ENCODE results near the gene OPA3.
"Not testable (repeated sequence)": the region's sequence is repeated elsewhere in the genome, so short reads cannot be mapped to it uniquely, and the experiment has no call there.

Gene OPA3
- total RNA-seq = 9.6 to 42.3 (median 29.2) reads per million in 18 experiments

DNA sequence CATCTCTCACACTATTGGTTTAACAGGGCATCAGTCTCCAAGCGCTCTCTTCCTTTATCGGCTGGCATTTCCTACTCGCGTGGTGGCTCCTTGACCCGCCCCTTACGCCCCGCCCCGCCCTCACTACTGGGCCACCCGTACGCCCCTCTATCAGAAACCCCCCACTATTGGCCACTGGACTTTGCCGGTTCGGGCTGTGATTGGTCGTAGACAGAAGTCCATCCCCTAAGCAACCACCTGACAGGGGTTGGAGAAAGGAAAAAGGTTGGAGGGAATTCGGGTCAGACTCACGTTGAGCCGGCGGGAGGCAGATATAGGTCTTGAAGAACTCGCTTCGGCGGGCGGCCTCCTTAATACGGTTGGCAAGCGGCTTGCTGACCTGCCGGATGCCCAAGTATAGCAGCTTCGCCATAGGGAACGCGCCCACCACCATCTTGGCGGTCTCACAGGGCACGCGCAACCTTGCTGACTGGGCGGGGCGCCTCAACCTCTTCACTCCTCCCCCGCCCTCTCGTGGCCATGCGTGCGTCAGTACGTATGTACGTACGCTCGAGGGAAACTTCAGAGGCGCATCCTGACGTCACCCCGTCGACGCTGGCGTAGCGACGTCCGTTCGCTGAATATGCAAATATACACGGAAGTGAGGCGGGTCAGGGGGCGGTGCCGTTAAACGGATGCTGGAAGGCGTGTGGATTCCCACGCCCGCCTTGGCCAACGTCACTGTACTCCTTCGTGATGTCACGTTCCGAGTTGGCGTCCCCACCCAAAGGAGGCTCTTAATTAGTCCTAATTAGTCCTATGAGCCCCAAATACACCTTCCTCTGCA, at the start of gene OPA3:
OPA3 (minus strand) TSS at position 471 of the 826 bp plus-strand sequence; CDS start at position 433, 38 bp downstream.
- DNase-seq = peak; percentile 100

DNA sequence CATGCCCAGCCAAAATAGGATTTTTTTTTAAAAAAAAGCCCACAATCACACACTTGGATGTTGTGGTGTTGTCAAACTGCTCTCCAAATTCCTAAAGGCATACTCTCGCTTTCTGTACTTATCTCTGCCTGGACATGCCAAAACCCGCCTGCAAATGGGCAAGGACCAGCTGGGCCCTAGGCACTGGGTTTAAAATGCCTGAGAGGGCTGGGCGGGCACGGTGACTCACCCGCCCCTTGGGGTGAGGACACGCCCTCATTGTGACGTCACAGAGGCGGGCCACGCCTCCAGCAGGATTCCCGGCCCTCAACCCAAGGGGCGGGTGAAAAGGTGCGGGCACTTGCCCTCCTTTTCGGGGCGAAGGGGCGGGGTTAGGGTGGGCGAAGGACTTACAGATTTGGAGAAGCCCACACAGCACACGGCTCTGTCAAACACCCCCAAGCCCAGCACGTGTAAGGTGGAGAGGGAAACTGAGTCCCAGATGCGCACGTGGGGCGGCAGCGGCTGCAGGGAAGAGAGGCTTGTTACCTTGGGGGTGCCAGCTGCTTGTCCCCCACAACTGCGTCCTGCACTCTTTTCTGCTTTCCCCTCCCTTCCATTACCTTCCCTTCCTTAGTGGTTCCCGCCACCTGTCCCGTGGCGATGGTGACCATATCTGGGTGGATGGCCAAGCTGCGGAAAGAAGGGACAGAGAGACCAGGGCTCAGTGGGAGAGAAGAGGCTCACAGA, 48.0 kb upstream of the OPA3 start:
- DNase-seq = peak; percentile 19 to 23

DNA sequence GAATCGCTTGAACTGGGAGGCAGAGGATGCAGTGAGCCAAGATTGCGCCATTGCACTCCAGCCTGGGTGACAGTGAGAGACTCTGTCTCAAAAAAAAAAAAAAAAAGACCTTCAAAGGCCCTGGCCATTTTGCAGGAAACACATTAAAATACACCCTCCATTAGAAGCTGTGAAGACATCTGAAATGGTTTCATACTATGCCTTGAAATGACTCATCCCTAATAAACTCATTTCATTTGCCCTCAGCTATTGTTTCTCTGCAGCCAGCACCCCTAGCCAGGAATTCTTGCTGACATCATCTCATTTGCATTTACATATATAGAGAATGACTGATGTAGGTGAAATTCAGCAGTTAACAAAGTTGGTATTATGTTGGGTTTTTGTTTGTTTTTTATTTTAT, 45.9 kb upstream of the OPA3 start:
- no peak for DNase-seq

DNA sequence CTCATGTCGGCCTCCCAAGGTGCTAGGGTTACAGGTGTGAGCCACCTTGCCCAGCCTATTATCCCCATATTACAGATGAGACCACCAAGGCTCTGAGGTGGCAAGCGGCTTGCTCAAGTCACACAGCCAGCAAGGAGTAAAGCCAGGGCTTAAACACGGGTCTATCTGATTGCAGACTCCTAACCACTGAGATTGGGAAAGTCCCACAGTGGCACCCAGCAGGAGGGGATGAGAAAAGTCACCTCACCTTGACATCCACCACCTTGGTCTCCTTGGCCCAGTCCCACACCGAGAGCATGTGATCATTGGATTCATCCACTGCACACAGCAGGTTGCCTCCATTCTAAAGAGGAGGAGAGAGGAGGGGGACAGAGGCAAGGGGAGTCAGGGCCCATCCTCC, 45.1 kb upstream of the OPA3 start:
- DNase-seq = no peak

DNA sequence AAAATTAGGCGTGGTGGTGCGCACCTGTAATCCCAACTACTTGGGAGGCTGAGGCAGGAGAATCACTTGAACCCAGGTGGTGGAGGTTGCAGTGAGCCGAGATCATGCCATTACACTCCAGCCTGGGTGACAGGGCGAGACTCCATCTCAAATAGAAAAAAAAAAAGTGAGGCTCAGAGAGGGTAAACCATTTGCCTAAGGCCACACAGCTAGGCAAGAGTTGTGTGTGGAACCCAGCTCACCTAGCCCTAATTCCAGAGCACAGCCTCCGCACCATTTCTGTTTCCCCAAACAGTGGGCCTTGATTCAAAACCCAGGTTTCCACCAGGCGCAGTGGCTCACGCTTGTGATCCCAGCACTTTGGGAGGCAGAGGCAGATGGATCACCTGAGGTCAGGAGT, 43.6 kb upstream of the OPA3 start:
- DNase-seq = not testable (repeated sequence)

DNA sequence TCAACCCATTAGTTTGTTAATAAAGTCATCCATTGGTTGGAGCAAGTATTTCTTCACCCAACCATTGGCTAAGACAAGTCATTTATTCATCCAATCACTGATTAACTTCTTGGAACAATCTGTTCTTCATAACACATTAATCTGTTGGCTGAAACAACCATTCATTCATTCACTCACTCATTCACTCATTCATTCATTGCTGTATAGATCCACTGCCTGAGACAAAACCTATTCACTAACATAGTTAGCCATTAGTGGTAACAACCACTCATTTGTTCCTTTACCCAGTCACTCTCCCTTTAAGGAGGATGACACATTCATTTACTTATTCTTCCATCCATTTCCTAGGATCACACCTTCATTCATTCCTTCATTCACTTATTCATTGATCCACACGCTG, 39.4 kb upstream of the OPA3 start:
- DNase-seq = no peak

DNA sequence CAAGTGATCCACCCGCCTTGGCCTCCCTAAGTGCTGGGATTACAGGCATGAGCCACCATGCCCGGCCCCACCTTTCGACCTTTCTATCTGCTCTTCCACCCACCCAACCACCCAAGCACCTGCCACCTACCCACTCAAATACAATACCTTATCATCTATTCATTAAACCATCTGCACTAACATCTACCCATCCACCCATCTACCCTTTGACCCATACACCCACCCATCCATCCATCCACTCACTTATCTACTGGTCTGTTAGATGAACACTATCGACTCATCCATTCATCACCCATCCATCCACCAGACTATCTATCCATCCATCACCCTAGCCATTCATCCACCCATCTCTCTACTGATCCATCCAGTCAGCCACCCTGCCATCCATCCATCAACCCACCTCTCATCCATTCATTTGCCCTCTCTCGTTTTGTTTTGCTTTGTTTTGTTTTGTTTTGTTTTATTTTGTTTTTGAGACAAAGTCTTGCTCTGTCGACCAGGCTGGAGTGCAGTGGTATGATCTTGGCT, 37.4 kb upstream of the OPA3 start:
- no peak for DNase-seq

DNA sequence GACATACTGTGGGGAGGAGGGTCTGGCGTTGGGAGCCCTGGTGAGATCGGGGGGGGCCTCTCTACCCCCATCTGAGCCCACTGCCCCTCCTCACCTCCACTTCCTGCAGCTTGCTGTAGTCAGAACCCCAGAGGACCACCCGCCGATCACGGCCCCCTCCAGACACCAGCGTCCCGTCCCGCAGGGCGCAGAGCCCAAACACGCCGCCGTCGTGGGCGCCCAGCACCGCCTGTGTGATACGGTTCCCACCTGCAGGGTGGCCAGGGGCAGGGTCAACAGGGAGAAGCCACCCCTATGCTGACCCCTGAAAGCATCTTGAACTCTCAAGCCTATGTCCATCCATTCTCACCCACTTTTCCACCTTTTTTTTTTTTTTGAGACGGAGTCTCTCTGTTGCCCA, 36.8 kb upstream of the OPA3 start:
- no peak for DNase-seq

DNA sequence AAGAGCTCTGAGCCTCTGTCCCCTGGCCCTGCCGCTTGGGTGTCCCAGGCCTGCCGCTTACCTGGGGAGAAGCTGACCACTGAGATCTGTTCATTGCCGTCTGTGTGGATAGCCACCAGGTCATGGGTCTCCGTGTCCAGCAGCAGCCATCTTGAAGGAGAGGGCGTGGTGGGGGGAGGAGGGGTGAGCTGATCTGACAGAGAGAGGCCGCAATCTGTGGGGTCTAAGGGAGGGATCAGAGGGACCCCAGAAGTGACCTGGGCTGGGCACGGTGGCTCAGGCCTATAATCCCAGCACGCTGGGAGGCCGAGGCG, 32.1 kb upstream of the OPA3 start:
- DNase-seq = no peak

DNA sequence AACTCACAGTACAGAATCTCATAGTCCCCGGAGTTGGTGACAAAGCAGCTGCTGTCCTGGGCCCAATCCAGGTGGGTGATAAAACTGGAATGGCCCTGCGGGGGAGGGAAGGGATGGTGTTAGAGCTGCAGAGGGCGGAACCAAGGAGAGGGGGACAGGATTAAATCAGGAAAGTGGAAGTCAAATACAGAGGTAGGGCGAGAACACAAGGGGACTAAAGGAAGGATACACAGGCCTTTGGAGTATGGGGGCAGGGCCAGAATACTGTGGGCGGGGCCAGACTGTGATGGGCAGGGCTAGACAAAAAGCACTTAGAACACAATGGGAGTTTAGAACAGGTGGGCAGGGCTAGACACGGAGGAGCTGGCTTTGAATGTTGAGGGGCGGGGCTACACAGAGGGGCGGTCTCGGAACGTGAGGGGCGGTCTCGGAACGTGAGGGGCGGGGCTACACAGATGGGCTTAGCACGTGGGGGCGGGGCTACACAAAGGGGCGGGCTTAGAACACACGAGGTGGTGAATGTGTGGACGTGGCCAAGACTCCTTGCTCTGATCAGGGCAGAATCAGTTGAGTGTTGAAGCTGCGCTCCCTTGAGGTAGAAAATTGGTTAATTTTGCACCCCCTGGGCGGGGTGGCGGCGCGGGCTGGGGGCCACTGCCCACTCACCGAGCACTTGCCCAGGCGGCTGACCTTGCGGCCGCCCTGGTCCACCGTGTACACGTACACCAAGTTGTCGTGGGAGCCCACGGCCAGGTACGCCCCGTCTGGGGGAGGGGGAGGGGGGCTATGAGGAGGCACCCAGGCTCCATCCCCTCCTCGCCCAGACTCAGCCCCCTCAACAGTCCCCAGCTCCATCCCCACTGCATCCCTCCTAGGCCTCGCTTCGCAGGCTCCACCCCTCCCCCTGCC, 31.4 kb upstream of the OPA3 start:
- DNase-seq = peak in 1 of 2 donors; percentile 55

DNA sequence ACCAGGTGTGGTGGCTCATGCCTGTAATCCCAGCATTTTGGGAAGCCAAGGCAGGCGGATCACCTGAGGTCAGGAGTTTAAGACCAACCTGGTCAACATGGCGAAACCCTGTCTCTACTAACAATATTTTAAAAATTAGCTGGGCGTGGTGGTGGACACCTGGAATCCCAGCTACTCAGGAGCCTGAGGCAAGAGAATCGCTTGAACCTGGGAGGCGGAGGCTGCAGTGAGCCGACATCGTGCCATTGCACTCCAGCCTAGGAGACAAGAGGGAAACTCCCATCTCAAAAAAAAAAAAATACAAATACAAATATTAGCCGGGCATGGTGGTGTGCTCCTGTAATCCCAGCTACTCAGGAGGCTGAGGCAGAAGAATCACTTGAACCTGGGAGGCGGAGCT, 30.5 kb upstream of the OPA3 start:
- DNase-seq = not testable (repeated sequence)

DNA sequence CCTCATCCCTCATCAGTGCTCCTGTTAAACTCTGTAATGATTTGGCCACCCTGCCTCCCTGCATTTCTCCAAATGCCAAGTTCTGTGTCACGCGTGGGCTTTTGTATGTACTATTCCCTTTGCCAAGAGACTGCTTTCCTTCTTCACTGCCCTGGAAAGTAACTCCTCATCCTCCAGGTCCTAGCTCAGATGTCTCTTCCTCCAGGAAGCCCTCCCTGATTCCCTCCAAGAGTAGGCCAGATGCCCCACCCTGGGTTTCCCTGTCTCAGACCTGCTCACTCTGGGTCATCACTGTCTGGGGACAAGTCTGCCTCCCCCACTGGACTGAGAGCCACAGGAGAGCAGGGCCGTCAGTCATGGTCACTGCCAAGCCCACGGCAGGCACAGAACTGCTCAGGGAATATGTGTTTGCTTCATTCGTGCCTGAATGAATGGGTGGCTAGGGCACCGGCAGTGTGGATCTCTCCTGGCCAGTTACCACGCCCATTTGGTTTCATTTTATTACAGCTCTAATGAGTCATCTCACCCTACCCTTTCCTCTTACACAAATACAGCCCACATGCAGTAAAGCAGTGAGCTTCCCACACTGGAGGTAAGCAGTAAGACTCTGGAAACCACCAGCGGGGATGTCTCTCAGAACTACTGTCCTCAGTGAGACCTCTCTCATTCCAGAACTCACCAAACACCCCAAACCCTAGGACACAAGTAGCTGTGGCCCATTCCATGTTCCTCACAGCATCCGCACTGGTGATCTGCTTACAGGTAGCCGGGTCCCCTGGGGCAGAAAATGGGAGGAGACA, 29.5 kb upstream of the OPA3 start:
- peak; percentile 86 to 88 for DNase-seq

DNA sequence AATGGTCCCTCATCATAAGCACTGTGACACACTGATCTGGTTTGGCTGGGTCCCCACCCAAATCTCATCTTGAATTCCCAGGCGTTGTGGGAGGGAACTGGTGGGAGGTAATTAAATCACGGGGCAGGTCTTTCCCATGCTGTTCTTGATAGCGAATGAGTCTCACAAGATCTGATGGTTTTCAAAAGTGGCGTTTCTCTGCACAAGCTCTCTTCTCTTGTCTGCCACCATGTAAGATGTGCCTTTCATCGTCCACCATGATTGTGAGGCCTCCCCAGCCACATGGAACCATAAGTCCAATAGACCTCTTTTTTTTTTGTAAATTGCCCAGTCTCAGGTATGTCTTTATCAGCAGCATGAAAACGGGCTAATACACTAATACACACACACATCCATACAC, 24.3 kb upstream of the OPA3 start:
- DNase-seq = no peak

DNA sequence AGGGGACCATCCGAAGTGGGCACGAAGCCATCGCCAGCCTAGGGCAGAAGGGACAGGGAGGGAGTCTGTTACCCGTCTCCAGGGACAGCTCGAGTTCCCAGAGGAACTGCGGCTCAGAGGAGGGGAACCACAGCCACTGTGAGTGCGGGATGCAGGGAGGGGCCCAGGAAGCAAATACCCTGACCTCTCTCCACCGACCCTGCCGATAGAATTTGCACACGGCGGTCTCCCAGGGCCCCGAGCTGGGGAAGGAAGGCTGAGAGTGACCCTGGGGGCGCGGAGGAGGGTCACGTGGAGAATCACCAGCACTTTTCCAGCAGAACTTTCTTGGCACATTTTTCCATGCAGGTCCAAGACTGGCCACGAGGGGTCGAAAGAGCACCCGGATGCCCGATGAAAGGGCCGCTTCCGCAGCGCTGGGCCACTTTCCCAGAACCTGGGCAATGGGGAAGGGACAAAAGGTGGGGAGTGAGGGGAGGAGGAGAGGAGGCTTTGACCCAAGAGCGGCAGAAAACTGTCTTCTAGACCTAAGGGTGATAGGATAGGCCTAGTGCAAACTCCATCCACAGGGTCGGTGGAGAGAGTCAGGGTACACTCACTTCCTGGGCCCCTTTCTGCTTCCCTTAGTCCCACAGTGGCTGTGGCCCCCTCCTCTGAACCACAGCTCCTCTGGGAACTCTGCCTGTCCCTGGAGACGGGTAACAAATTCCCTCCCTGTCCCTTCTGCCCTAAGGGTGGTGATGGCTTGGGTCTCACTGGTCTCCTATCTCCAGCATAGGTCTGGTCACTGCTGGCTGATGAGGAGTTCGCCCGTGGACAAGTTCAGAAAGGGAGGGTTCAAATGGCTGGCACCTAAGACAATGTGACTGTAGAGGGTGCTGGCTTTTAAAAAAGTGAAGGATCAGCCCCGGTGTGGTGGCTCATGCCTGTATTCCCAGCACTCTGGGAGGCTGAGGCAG, 22.7 kb upstream of the OPA3 start:
- DNase-seq = peak; percentile 33 to 57

DNA sequence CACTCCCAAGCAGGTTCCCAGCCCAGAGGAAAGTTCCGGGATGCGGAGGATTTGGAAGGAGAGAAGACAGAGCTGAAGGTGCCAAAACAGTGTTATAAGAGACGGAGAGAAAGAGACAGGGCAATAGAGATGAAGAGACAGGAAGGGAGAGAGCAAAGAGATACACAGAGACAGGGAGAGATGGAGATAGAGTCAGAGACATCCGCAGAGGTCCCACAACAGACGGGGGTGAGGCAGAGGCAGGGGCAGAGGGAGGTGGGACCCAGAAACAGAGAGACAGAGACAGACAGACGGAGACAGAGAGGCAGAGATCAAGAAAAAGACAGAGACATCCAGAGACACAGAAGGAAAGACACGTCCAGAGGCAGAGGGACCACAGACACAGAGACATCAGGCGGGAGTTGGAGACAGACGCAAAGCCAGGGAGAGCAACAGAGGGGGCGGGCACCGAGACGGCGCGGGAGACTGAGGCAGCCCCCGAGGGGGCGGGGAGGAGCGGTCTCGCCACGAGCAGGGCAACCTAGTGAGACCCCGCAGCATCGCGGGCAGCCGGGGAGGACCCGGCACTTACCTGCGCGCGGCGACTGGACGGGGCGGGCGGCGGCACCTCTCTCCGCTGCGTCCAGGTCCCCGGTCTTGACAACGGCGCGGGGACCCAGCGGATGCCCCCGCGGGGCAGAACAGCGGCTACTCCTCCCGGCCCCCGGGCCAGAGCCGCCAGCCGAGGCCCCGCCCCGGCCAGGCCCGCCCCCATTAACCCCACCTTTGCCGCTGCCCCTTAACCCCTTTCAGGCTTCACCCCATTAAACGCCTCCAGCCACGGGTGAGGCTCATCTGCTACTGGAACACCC, 17.1 kb upstream of the OPA3 start, which contains the start of gene GPR4:
GPR4 (minus strand) TSS at position 689 of the 851 bp plus-strand sequence. CDS start 10,346 bp downstream, outside the sequence.
- no peak for DNase-seq

DNA sequence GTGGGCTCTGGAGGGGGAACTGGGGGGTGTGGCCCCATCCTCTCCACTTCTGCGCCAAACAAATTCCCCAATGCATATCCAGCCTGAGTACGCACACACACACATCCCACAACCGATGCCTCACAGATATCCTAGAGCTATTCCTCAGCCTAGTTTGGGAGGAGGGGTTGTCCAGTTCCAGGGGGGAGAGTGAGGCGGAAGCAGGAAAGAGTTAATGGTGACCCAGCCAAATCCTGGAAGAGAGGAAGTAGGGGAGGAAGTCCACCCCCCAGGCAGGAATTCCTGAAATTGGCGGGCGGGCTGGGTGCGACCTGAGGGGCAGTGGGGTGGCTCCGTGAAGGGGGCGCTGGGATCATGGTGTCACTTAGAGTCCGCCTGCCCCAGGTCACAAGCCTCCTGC, 16.5 kb upstream of the OPA3 start:
- DNase-seq = no peak

DNA sequence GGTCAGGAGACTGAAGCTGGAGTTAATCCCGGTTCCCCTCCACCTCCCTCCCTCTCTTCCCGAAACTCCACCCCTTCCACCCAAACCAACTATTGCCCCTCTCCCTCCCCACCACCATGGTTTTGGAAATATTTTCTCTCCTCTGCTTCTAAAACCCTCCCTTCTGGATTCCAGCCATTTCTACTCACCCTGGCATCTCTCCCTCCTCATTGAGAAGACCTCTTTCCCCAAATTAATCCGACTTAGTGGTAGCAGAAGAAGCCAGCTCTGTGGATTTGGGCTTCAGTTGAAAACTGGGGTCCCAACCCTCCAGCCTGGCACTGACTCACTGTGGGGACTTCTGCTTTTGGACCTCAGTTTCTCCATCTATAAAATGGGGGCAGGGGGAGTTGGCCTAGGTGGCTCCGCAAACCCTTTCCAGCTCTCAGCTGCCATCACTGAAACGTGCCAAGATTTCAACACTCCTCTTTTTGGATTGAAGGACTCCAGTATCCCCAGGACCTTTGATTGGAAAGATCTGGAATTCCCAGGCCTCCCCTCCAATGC, 15.8 kb upstream of the OPA3 start:
- DNase-seq = no peak

DNA sequence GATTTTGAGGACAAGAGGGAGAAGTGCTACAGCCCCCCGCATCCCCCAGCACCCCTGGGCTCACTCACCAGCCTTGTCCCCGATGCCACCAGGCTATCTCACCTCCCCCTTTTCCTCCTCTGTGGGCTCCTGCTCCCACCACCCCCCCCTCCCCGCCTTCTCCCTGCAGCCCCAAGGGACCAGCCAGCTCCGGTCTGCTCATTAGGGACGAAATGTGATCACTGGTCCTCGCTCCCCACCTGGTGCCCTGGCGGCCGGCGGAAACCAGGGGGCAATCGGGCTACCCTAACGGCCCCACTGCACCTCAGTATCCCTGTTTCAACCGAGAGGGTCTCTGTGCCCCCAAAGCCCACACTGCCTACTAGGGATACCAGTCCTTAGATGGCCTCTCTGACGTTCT, 14.7 kb upstream of the OPA3 start:
- no peak for DNase-seq

Data from inflammatory macrophage (primary cell).